A549 (cell line): ENCODE results near the gene SPAG7. TPM values are rescaled to one million over a fixed set of nuclear protein-coding genes. Genes with fewer than 3 reads are reported as not detected.

Experiments used
- ATAC-seq, 2 experiments: fragments of 200-7000 bp in 1 of 2; fragments of >200 bp in 1 of 2; cut with Nextera tagmentation in 1 of 2; cut with Tn5 transposase in 1 of 2; 3 replicates each; pipeline versions ENCODE4 v1.8.0 to v1.9.1; 2018 to 2020; ENCODE audit warnings: mild to moderate bottlenecking in 1 of 2, moderate library complexity in 1 of 2
- CTCF ChIA-PET: fragments of 300-600 bp; sonication (Branson Sonifier 250); formaldehyde crosslinking; extraction: SDS; loops from one replicate; lab custom pipeline; 2021; ENCODE audit warnings: antibody characterized with exemption, inconsistent platforms; lab: Yijun Ruan, JAX
- POLR2A ChIA-PET: fragments of 350-600 bp; formaldehyde crosslinking; extraction: SDS; loops from one replicate; lab custom pipeline; 2021; ENCODE audit warnings: antibody characterized with exemption, inconsistent platforms; lab: Yijun Ruan, JAX
- DNase-seq, 2 experiments: peaks; one replicate each; pipeline versions ENCODE4 v3.0.0 to v3.0.0-alpha.2; 2011 to 2016; ENCODE audit warnings: low read depth in 1 of 2, low spot score in 1 of 2
- FAIRE-seq: peaks from 2 replicates; lab custom pipeline; 2011; peaks lifted over from hg19 to GRCh38; lab: Jason Lieb, UNC
- H3K27ac ChIP-seq, 2 experiments: fragments of >200 bp; sonication (Bioruptor Twin); formaldehyde crosslinking; 3 replicates each; pipeline ENCODE4 v1.5.1; 2016 to 2017
- H3K4me1 ChIP-seq: fragments of >200 bp; sonication (Bioruptor Twin); formaldehyde crosslinking; 3 replicates; pipeline ENCODE4 v1.6.1; 2016
- H3K4me2 ChIP-seq: fragments of >200 bp; sonication (Bioruptor Twin); formaldehyde crosslinking; 3 replicates; pipeline ENCODE4 v1.6.1; 2016
- H3K4me3 ChIP-seq: fragments of >200 bp; sonication (Bioruptor Twin); formaldehyde crosslinking; 3 replicates; pipeline ENCODE4 v1.5.1; 2016
- H3K9me3 ChIP-seq: fragments of >200 bp; sonication (Bioruptor Twin); formaldehyde crosslinking; 3 replicates; pipeline ENCODE4 v1.6.1; 2016
- BCL3 ChIP-seq: fragments of >200 bp; sonication (Bioruptor Twin); formaldehyde crosslinking; IDR thresholded peaks from 3 replicates; pipeline ENCODE4 v1.6.1; 2016
- BHLHE40 ChIP-seq: IDR thresholded peaks from 2 replicates; pipeline ENCODE4 v1.6.1; 2012; ENCODE audit warnings: low read depth, low read length, inconsistent platforms
- CEBPB ChIP-seq, 2 experiments: fragments of >200 bp in 1 of 2; sonication (Bioruptor Twin) in 1 of 2; formaldehyde crosslinking in 1 of 2; IDR thresholded peaks; 2 replicates each; pipeline ENCODE4 v1.6.1; 2012 to 2016
- CHD2 ChIP-seq: fragments of 150-350 bp; IDR thresholded peaks from 2 replicates; pipeline ENCODE4 v1.6.1; 2014; ENCODE audit warnings: low read length; ENCODE audit not compliant: partially characterized antibody
- CHD4 ChIP-seq: fragments of 200-600 bp; sonication (generic); IDR thresholded peaks from 2 replicates; pipeline ENCODE4 v1.6.1; 2016; ENCODE audit warnings: antibody characterized with exemption, mild to moderate bottlenecking, borderline replicate concordance
- CTCF ChIP-seq: fragments of >200 bp; sonication (Bioruptor Twin); formaldehyde crosslinking; IDR thresholded peaks from 3 replicates; pipeline ENCODE4 v1.5.1; 2016
- FOSB ChIP-seq: fragments of 250-450 bp; sonication (Bioruptor Pico); IDR thresholded peaks from 2 replicates; pipeline ENCODE4 v1.5.0; 2020; ENCODE audit warnings: mild to moderate bottlenecking, moderate library complexity
- FOSL2 ChIP-seq, 2 experiments: fragments of 450-650 bp in 1 of 2; fragments of >200 bp in 1 of 2; sonication (Bioruptor Twin) in 1 of 2; formaldehyde crosslinking; IDR thresholded peaks; 2 replicates each; pipeline versions ENCODE4 v1.5.0 to v1.6.1; 2016 to 2020; ENCODE audit warnings: mild to moderate bottlenecking in 1 of 2, moderate library complexity in 1 of 2
- GATA3 ChIP-seq: IDR thresholded peaks from 2 replicates; pipeline ENCODE4 v1.6.1; 2012; ENCODE audit warnings: borderline replicate concordance
- HDAC2 ChIP-seq: fragments of 200-600 bp; sonication (generic); IDR thresholded peaks from 2 replicates; pipeline ENCODE4 v1.6.1; 2016
- HEYL ChIP-seq: fragments of 250-450 bp; sonication (Bioruptor Pico); IDR thresholded peaks from 2 replicates; pipeline ENCODE4 v1.8.0; 2021; ENCODE audit warnings: mild to moderate bottlenecking, moderate library complexity
- HMGXB4 ChIP-seq: fragments of 250-450 bp; sonication (Bioruptor Pico); IDR thresholded peaks from 2 replicates; pipeline ENCODE4 v1.5.0; 2021; ENCODE audit warnings: mild to moderate bottlenecking, moderate library complexity, borderline replicate concordance
- HOXA7 ChIP-seq: fragments of 250-450 bp; sonication (Bioruptor Pico); IDR thresholded peaks from 2 replicates; pipeline ENCODE4 v1.5.0; 2020; ENCODE audit warnings: mild to moderate bottlenecking, moderate library complexity
- HOXB5 ChIP-seq: fragments of 250-450 bp; sonication (Bioruptor Pico); IDR thresholded peaks from 2 replicates; pipeline ENCODE4 v1.5.0; 2020; ENCODE audit warnings: mild to moderate bottlenecking, moderate library complexity
- JUN ChIP-seq, 2 experiments: fragments of >200 bp; sonication (Bioruptor Twin); formaldehyde crosslinking; IDR thresholded peaks; 2 replicates in 1 of 2; 3 replicates in 1 of 2; pipeline ENCODE4 v1.6.1; 2016 to 2017
- JUNB ChIP-seq: fragments of >200 bp; sonication (Bioruptor Twin); formaldehyde crosslinking; IDR thresholded peaks from 2 replicates; pipeline ENCODE4 v1.6.1; 2016
- KDM1A ChIP-seq: fragments of 200-600 bp; sonication (generic); IDR thresholded peaks from 2 replicates; pipeline ENCODE4 v1.6.1; 2016; ENCODE audit warnings: low read depth, mild to moderate bottlenecking
- MAZ ChIP-seq: fragments of 150-350 bp; IDR thresholded peaks from 2 replicates; pipeline ENCODE4 v1.6.1; 2014; ENCODE audit warnings: antibody characterized with exemption, low read depth, low read length, borderline replicate concordance
- MYC ChIP-seq: IDR thresholded peaks from 2 replicates; pipeline ENCODE4 v1.6.1; 2012; ENCODE audit warnings: mild to moderate bottlenecking, inconsistent platforms, low read length, improper control_type of control experiment, borderline replicate concordance
- PBX3 ChIP-seq: IDR thresholded peaks from 2 replicates; pipeline ENCODE4 v1.6.1; 2012
- POLR2A ChIP-seq: IDR thresholded peaks from 2 replicates; pipeline ENCODE4 v1.6.1; 2012; ENCODE audit warnings: mild to moderate bottlenecking, low read length
- POLR2AphosphoS2 ChIP-seq: conservative IDR thresholded peaks from 2 replicates; pipeline ENCODE4 v1.6.1; 2012; ENCODE audit warnings: low read length, improper control_type of control experiment, inconsistent platforms
- RCOR1 ChIP-seq: fragments of 150-350 bp; IDR thresholded peaks from 2 replicates; pipeline ENCODE4 v1.6.1; 2014; ENCODE audit warnings: antibody characterized with exemption, low read length, low read depth
- RNF2 ChIP-seq: fragments of 200-600 bp; sonication (generic); IDR thresholded peaks from 2 replicates; pipeline ENCODE4 v1.6.1; 2016; ENCODE audit warnings: low read depth, mild to moderate bottlenecking, antibody characterized with exemption, moderate library complexity, borderline replicate concordance
- SREBF2 ChIP-seq: fragments of 450-650 bp; IDR thresholded peaks from 2 replicates; pipeline ENCODE4 v1.6.1; 2014; ENCODE audit warnings: mild to moderate bottlenecking, moderate library complexity
- TFCP2L1 ChIP-seq: fragments of 250-450 bp; sonication (Bioruptor Pico); IDR thresholded peaks from 2 replicates; pipeline ENCODE4 v1.5.0; 2021; ENCODE audit warnings: mild to moderate bottlenecking
- TP53 ChIP-seq: fragments of 250-450 bp; sonication (Bioruptor Pico); IDR thresholded peaks from 2 replicates; pipeline ENCODE4 v1.5.0; 2021; ENCODE audit warnings: mild to moderate bottlenecking, moderate library complexity
- ZFP36 ChIP-seq: fragments of 450-650 bp; IDR thresholded peaks from 2 replicates; pipeline ENCODE4 v1.6.1; 2014; ENCODE audit warnings: borderline replicate concordance; ENCODE audit not compliant: partially characterized antibody
- ZNF302 ChIP-seq: fragments of 250-450 bp; sonication (Bioruptor Pico); IDR thresholded peaks from 2 replicates; pipeline ENCODE4 v1.9.0; 2021; ENCODE audit warnings: inconsistent platforms, mild to moderate bottlenecking, moderate library complexity
- ZSCAN20 ChIP-seq: fragments of 250-450 bp; sonication (Bioruptor Pico); IDR thresholded peaks from 2 replicates; pipeline ENCODE4 v1.8.0; 2022; ENCODE audit warnings: mild to moderate bottlenecking, moderate library complexity
- WGBS: methylation state at CpG from one replicate; pipeline ENCODE4 v1.1.6; 2017; ENCODE audit errors: missing lambda C conversion rate; 5-methylcytosine and 5-hydroxymethylcytosine counted together
- polyA plus RNA-seq, 4 experiments: library from polyadenylated mRNA; depleted of rRNA in 3 of 4; stranded (reverse); fragments of >200 nt; fragmentation: RNase III in 1 of 4; extraction: RNeasy Plus Mini Kit Qiagen cat#74134 plus additional on column Dnase treatment in 1 of 4; gene quantifications; 2 replicates in 3 of 4; 3 replicates in 1 of 4; pipeline ENCODE4 v1.2.3, GENCODE V29; 2011 to 2017
- TF ChIP-seq, protein P1 (sequence below): fragments of 450-650 bp; IDR thresholded peaks from 2 replicates; pipeline ENCODE4 v1.6.1; 2014; ENCODE audit warnings: antibody characterized with exemption
- TF ChIP-seq, protein P2 (sequence below): IDR thresholded peaks from 2 replicates; pipeline ENCODE4 v1.6.1; 2012; ENCODE audit warnings: low read depth, borderline replicate concordance
- TF ChIP-seq, protein P3 (sequence below): fragments of >200 bp; sonication (Bioruptor Twin); formaldehyde crosslinking; IDR thresholded peaks from 2 replicates; pipeline ENCODE4 v1.6.1; 2016

The SPAG7 gene
- polyA plus RNA-seq, 2 of the 4 experiments (the other 2 are of a cell fraction) = 94.9 to 102 TPM

- DNase-seq (peak; percentile 89 to 97), FAIRE-seq (peak; percentile 81), ATAC-seq (peak; percentile 13 to 30; a peak in 4 of 6 replicates)
- Histone ChIP-seq H3K27ac (peak overlapping the region; percentile 99), H3K4me3 (peak overlapping the region; percentile 98), H3K4me1 (peaks cover 55% of the 10 kb centered on the region), H3K4me2 (peak overlapping the region; percentile 99), H3K9me3 (no peaks in the 10 kb centered on the region)
- 14% methylated on average over 7 of the region's 7 CpGs for WGBS
- ChIA-PET CTCF (interaction anchor here (0.6 to 3.7 kb wide), 4 partner anchors 17 to 88 kb away, joined by 3 to 17 read pairs (median 8); partner anchors contain the start of gene CAMTA2), POLR2A (interaction anchor here (5.3 kb wide), 1 partner anchor 22 kb away, joined by 67 read pairs; the partner anchor contains the start of gene SPAG7)
- TF ChIP-seq HDAC2 (no peak), RCOR1 (no peak), ZFP36 (no peak), JUNB (peak; percentile 63), POLR2A (no peak), FOSL2 (IDR thresholded peaks at IDR 0.05) (peak; percentile 96), FOSL2 (CRISPR knock-in tag; IDR thresholded peaks at IDR 0.05) (peak; percentile 99), MYC (no peak), HEYL (CRISPR knock-in tag) (no peak), CEBPB (IDR thresholded peaks at IDR 0.05) (no peak), ZNF302 (CRISPR knock-in tag) (no peak), BCL3 (peak; percentile 88; the same call in 2 of the 3 replicates), TP53 (CRISPR knock-in tag) (no peak), CHD4 (no peak), POLR2AphosphoS2 (peak; percentile 94), MAZ (0 out of 2 replicates have a peak, but pooled peaks have one; percentile 56), BHLHE40 (no peak), ZSCAN20 (CRISPR knock-in tag) (no peak), CHD2 (no peak), FOSB (CRISPR knock-in tag) (peak; percentile 93), JUN (IDR thresholded peaks at IDR 0.05) (peak; percentile 83 to 92), HOXA7 (CRISPR knock-in tag) (peak; percentile 91; the same call in 1 of the 2 replicates), KDM1A (no peak), PBX3 (peak; percentile 90), HMGXB4 (CRISPR knock-in tag) (no peak), SREBF2 (no peak), TFCP2L1 (CRISPR knock-in tag) (no peak; the same call in 1 of the 2 replicates), HOXB5 (CRISPR knock-in tag) (0 out of 2 replicates have a peak, but pooled peaks have one; percentile 32), CTCF (no peak), RNF2 (no peak), GATA3 (peak; percentile 53; the same call in 1 of the 2 replicates)
- TF ChIP-seq, protein P1, sequence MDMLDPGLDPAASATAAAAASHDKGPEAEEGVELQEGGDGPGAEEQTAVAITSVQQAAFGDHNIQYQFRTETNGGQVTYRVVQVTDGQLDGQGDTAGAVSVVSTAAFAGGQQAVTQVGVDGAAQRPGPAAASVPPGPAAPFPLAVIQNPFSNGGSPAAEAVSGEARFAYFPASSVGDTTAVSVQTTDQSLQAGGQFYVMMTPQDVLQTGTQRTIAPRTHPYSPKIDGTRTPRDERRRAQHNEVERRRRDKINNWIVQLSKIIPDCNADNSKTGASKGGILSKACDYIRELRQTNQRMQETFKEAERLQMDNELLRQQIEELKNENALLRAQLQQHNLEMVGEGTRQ = peak; percentile 6; the same call in 1 of the 2 replicates
- TF ChIP-seq, protein P2, sequence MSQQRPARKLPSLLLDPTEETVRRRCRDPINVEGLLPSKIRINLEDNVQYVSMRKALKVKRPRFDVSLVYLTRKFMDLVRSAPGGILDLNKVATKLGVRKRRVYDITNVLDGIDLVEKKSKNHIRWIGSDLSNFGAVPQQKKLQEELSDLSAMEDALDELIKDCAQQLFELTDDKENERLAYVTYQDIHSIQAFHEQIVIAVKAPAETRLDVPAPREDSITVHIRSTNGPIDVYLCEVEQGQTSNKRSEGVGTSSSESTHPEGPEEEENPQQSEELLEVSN = no peak
- TF ChIP-seq, protein P3, sequence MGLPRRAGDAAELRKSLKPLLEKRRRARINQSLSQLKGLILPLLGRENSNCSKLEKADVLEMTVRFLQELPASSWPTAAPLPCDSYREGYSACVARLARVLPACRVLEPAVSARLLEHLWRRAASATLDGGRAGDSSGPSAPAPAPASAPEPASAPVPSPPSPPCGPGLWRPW = no peak
Observed at GRCh38 chr17:4945176-4945943, 22.3 kb downstream of the SPAG7 start.
